ENCODE data around the gene CLEC18B.
"Not testable (repeated sequence)": the region's sequence is repeated elsewhere in the genome, so short reads cannot be mapped to it uniquely, and the experiment has no call there.

DNA sequence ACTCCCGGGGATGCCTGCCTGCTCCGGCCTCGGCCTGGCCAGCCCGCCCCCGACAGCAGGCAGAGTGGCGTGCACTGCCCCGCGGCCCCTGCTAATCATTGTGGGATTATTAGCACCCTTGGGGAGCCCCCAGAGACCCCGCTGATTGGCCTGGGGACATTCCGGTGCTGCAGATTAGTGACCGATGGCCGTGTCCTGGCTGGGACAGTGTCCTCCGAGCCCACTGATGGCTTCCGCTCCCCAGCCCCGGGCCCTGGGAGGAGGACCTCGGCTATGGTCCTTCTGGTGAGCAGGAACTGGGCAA lies 156 bp upstream of the CLEC18B start:
- TF ChIP-seq, protein P1, sequence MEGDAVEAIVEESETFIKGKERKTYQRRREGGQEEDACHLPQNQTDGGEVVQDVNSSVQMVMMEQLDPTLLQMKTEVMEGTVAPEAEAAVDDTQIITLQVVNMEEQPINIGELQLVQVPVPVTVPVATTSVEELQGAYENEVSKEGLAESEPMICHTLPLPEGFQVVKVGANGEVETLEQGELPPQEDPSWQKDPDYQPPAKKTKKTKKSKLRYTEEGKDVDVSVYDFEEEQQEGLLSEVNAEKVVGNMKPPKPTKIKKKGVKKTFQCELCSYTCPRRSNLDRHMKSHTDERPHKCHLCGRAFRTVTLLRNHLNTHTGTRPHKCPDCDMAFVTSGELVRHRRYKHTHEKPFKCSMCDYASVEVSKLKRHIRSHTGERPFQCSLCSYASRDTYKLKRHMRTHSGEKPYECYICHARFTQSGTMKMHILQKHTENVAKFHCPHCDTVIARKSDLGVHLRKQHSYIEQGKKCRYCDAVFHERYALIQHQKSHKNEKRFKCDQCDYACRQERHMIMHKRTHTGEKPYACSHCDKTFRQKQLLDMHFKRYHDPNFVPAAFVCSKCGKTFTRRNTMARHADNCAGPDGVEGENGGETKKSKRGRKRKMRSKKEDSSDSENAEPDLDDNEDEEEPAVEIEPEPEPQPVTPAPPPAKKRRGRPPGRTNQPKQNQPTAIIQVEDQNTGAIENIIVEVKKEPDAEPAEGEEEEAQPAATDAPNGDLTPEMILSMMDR (IDR thresholded peaks at IDR 0.05) = not testable (repeated sequence)
- TF ChIP-seq POLR2A (IDR thresholded peaks at IDR 0.05) = not testable (repeated sequence)
